Body of pancreas (tissue), 4 donors: ENCODE data around the gene PCED1A.

ENCODE experiments used
- POLR2A ChIP-seq, 3 donors: fragments of 450-650 bp; IDR thresholded peaks; one replicate each; pipeline ENCODE4 v1.6.1; 2016; ENCODE audit warnings: antibody characterized with exemption in 3 of 3, mild to moderate bottlenecking in 2 of 3
- TF ChIP-seq, protein P1 (sequence below), 7 experiments: fragments of 450-650 bp in 4 of 7; fragments of 200-600 bp in 3 of 7; sonication (generic) in 3 of 7; IDR thresholded peaks; one replicate each; pipeline ENCODE4 v1.5.1; 2016 to 2019; ENCODE audit warnings: antibody characterized with exemption in 7 of 7

DNA sequence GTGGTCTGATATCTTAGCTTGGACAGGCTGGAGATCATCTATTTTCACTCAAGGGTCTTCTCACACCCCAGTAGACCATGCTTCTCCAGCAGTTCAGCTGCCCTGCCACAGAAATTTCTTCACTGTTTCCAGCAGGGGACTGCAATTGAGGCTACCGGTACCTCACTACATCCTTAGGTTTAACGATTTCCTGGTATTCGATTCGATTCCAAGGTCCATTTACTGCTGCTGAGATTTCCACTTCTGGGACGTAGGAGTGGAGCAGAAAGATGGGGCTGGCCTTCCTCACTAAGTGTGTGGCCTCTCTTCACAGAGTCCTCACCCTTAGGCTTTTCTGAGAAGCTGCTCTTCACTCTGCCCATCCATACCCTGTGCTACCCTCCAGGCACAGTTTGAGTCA, 6.2 kb upstream of the PCED1A start:
- TF ChIP-seq, protein P1, sequence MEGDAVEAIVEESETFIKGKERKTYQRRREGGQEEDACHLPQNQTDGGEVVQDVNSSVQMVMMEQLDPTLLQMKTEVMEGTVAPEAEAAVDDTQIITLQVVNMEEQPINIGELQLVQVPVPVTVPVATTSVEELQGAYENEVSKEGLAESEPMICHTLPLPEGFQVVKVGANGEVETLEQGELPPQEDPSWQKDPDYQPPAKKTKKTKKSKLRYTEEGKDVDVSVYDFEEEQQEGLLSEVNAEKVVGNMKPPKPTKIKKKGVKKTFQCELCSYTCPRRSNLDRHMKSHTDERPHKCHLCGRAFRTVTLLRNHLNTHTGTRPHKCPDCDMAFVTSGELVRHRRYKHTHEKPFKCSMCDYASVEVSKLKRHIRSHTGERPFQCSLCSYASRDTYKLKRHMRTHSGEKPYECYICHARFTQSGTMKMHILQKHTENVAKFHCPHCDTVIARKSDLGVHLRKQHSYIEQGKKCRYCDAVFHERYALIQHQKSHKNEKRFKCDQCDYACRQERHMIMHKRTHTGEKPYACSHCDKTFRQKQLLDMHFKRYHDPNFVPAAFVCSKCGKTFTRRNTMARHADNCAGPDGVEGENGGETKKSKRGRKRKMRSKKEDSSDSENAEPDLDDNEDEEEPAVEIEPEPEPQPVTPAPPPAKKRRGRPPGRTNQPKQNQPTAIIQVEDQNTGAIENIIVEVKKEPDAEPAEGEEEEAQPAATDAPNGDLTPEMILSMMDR (IDR thresholded peaks at IDR 0.05): no peak
- TF ChIP-seq POLR2A (IDR thresholded peaks at IDR 0.05): no peak
